ENCODE results near the gene EOGT. TPM values are rescaled to one million over a fixed set of nuclear protein-coding genes. Genes with fewer than 3 reads are reported as not detected.

The EOGT gene
- total and polyA plus RNA-seq, 10 of the 15 experiments (the other 5 are each of a cell fraction or from before 2014, with no cell fraction given): 3.5 to 16.5 (median 8.3) TPM

GRCh38 chr3:68973639-68974038, 39.8 kb downstream of the EOGT start:
- WGBS (ENCODE audit: insufficient coverage, insufficient replicate concordance, low lambda C conversion rate, missing lambda C conversion rate): 53% methylated on average over 7 of the region's 7 CpGs
- peak; percentile 20 for ATAC-seq
- H3K27me3 ChIP-seq (replicated peaks in 1 of 2; ENCODE audit: control insufficient read depth in 2 of 2, insufficient read depth in 2 of 2, low read length in 1 of 2): peaks cover 0 to 2% of the 10 kb centered on the region in 2 experiments; a peak in 1 of 4 replicates
- intact Hi-C loops (cut with micrococcal nuclease; ENCODE audit: unreplicated experiment) (loop anchor here (10.0 kb wide), 1 partner anchor 1589 kb away; no protein-coding TSS in a partner anchor), in situ Hi-C loops (cut with MboI) (no loop called here)
- no peak overlapping the region for H2AFZ ChIP-seq (ENCODE audit: control insufficient read depth, low read depth, low read length)
- no peaks in the 10 kb centered on the region for H3K4me1 ChIP-seq (ENCODE audit: control insufficient read depth, insufficient read depth, low read length)
- H3K79me2 ChIP-seq (ENCODE audit: control insufficient read depth, insufficient read depth, low read length): no peaks in the 10 kb centered on the region
- no peak overlapping the region for H3K4me2 ChIP-seq (ENCODE audit: control insufficient read depth, insufficient read depth)
- no peak overlapping the region for H3K9ac ChIP-seq (ENCODE audit: control insufficient read depth, insufficient read depth, low read length)
- ChIA-PET RAD21 (ENCODE audit: unreplicated experiment) (interaction anchor here (1.1 kb wide), 1 partner anchor 72 kb away, joined by 3 read pairs; no protein-coding TSS in a partner anchor), SMC1A (ENCODE audit: uncharacterized antibody, unreplicated experiment) (no interaction called here), CTCF (interaction anchor here (1.6 to 2.1 kb wide), 2 partner anchors 46 to 81 kb away, joined by 3 to 8 read pairs; no protein-coding TSS in a partner anchor), POLR2A (no interaction called here)
- H3K27ac ChIP-seq (ENCODE audit: control insufficient read depth, insufficient read depth): no peak overlapping the region
- DNase-seq (ENCODE audit: low read depth, low spot score): no peak
- no peaks in the 10 kb centered on the region for H3K9me3 ChIP-seq (replicated peaks; ENCODE audit: control insufficient read depth, insufficient read depth, low read length)
- FAIRE-seq: no peak
- H3K4me3 ChIP-seq: no peak overlapping the region
- no TSS peak for BruUV-seq (replicated peaks)
- no peak for TF ChIP-seq IRF3 (IDR thresholded peaks at IDR 0.05)
- TF ChIP-seq CREM (IDR thresholded peaks at IDR 0.05; ENCODE audit: low read depth): no peak
- no peak for TF ChIP-seq BMI1 (IDR thresholded peaks at IDR 0.05; ENCODE audit: borderline replicate concordance)
- TF ChIP-seq SMAD1 (IDR thresholded peaks at IDR 0.05; ENCODE audit: low read depth, partially characterized antibody): no peak
- TF ChIP-seq NFXL1 (IDR thresholded peaks at IDR 0.05; ENCODE audit: borderline replicate concordance): no peak
- no peak for TF ChIP-seq NR2C2 (IDR thresholded peaks at IDR 0.05; ENCODE audit: borderline replicate concordance, control insufficient read depth, insufficient read length, low read depth)
- TF ChIP-seq PAX5 (IDR thresholded peaks at IDR 0.05; ENCODE audit: borderline replicate concordance, low read depth, low read length): no peak
- no peak for TF ChIP-seq MAX (IDR thresholded peaks at IDR 0.05; ENCODE audit: low read depth, low read length)
- TF ChIP-seq MEF2A (IDR thresholded peaks at IDR 0.05; ENCODE audit: insufficient read depth, low read depth, low read length): no peak
- TF ChIP-seq ESRRA (IDR thresholded peaks at IDR 0.05; ENCODE audit: low read length): no peak
- no peak for TF ChIP-seq ZBED1 (IDR thresholded peaks at IDR 0.05; ENCODE audit: borderline replicate concordance)
- no peak for TF ChIP-seq ETV6 (conservative IDR thresholded peaks at IDR 0.05 in 1 of 2, IDR thresholded peaks at IDR 0.05 in 1 of 2; ENCODE audit: borderline replicate concordance in 1 of 2, low read depth in 1 of 2)
- TF ChIP-seq TAF1 (IDR thresholded peaks at IDR 0.05; ENCODE audit: borderline replicate concordance, low read depth, low read length): no peak
- no peak for TF ChIP-seq MTA2 (IDR thresholded peaks at IDR 0.05; ENCODE audit: low read depth)
- TF ChIP-seq ATF7 (IDR thresholded peaks at IDR 0.05; ENCODE audit: low read depth): no peak
- no peak for TF ChIP-seq MEF2B (IDR thresholded peaks at IDR 0.05; ENCODE audit: partially characterized antibody, poor library complexity, severe bottlenecking)
- no peaks in the 10 kb centered on the region; a peak in 1 of 4 replicates for H3K36me3 ChIP-seq (ENCODE audit: control insufficient read depth in 2 of 2, insufficient read depth in 2 of 2, low read length in 1 of 2)
- no peaks in the 10 kb centered on the region for H4K20me1 ChIP-seq (ENCODE audit: control insufficient read depth, insufficient read depth)

Measured in GM12878 (cell line).